GM19240 (cell line): ENCODE data around the gene SUPT16H.
"Not testable (repeated sequence)": the region's sequence is repeated elsewhere in the genome, so short reads cannot be mapped to it uniquely, and the experiment has no call there.

Experiments
- DNase-seq: peaks from one replicate; pipeline ENCODE4 v3.0.0; 2011; ENCODE audit warnings: low spot score; ENCODE audit not compliant: insufficient read length

The SUPT16H gene

GRCh38 chr14:21383848-21384493 is at the start of gene SUPT16H:
TSS of gene SUPT16H (minus strand) at chr14:21384019. CDS start at chr14:21383927, 92 bp downstream.
- peak; percentile 56 for DNase-seq

- no peak for DNase-seq
These were observed 47.3 kb upstream of the SUPT16H start for GRCh38 chr14:21431126-21431525.

GRCh38 chr14:21428930-21429329 is 45.1 kb upstream of the SUPT16H start:
- no peak for DNase-seq

GRCh38 chr14:21426692-21427091 is 42.9 kb upstream of the SUPT16H start:
- DNase-seq: no peak

- DNase-seq: no peak
These were observed 35.7 kb upstream of the SUPT16H start for GRCh38 chr14:21419528-21419927.

- DNase-seq: no peak
These were observed 31.5 kb upstream of the SUPT16H start for GRCh38 chr14:21415329-21415728.

GRCh38 chr14:21414137-21414631 is 30.4 kb upstream of the SUPT16H start:
- peak; percentile 11 for DNase-seq

- DNase-seq: no peak
These were observed 24.3 kb upstream of the SUPT16H start for GRCh38 chr14:21408147-21408546.

GRCh38 chr14:21406213-21406612 is 22.4 kb upstream of the SUPT16H start:
- DNase-seq: no peak

GRCh38 chr14:21405097-21405496 is 21.3 kb upstream of the SUPT16H start:
- no peak for DNase-seq

GRCh38 chr14:21399311-21399870 is 15.6 kb upstream of the SUPT16H start:
- DNase-seq: no peak

GRCh38 chr14:21398901-21399300 is 15.1 kb upstream of the SUPT16H start:
- no peak for DNase-seq

- DNase-seq: no peak
These were observed 11.6 kb upstream of the SUPT16H start for GRCh38 chr14:21395450-21395849.

- DNase-seq: no peak
These were observed 1.5 kb upstream of the SUPT16H start for GRCh38 chr14:21385188-21385904.

- DNase-seq: no peak
These were observed 654 bp upstream of the SUPT16H start for GRCh38 chr14:21384494-21384851.

- peak; percentile 8 for DNase-seq
These were observed 652 bp downstream of the SUPT16H start for GRCh38 chr14:21382886-21383847.

- no peak for DNase-seq
These were observed 1.7 kb downstream of the SUPT16H start for GRCh38 chr14:21382095-21382494.

- DNase-seq: no peak
These were observed 4.5 kb downstream of the SUPT16H start for GRCh38 chr14:21379338-21379737.

- no peak for DNase-seq
These were observed 9.8 kb downstream of the SUPT16H start for GRCh38 chr14:21373980-21374379.

- DNase-seq: not testable (repeated sequence)
These were observed 11.0 kb downstream of the SUPT16H start for GRCh38 chr14:21372814-21373213.

GRCh38 chr14:21369949-21370679 is 13.7 kb downstream of the SUPT16H start:
- no peak for DNase-seq
